ENCODE data around the gene SORCS1. TPM values are rescaled to one million over a fixed set of nuclear protein-coding genes. Genes with fewer than 3 reads are reported as not detected.

Gene SORCS1
- total and polyA plus RNA-seq, 2 experiments from 2014 or later = 2.9 to 8.9 TPM

GRCh38 chr10:107148906-107149305, 15.6 kb downstream of the SORCS1 start:
- H3K27ac Mint-ChIP-seq = no peak overlapping the region
- ATAC-seq (no peak), DNase-seq (ENCODE audit: low spot score) (no peak)
- no peaks in the 10 kb centered on the region for H3K9me2 ChIP-seq (ENCODE audit: insufficient read depth)
- peaks cover 31% of the 10 kb centered on the region for H3K9me3 Mint-ChIP-seq
- H3K4me1 Mint-ChIP-seq = no peaks in the 10 kb centered on the region; the same call in 2 of the 3 replicates
- H3K27me3 Mint-ChIP-seq (ENCODE audit: insufficient read depth, low read depth, poor library complexity) = peaks cover 5% of the 10 kb centered on the region
- H3K4me1 ChIP-seq (ENCODE audit: insufficient read depth) = no peaks in the 10 kb centered on the region
- TF ChIP-seq NANOG (IDR thresholded peaks at IDR 0.05; ENCODE audit: borderline replicate concordance) (no peak), CREB1 (CRISPR knock-in tag; IDR thresholded peaks at IDR 0.05; ENCODE audit: low read depth) (no peak), POLR2AphosphoS5 (IDR thresholded peaks at IDR 0.05; ENCODE audit: low read depth) (no peak), ZNF331 (CRISPR knock-in tag; IDR thresholded peaks at IDR 0.05; ENCODE audit: low read depth) (no peak), JUNB (IDR thresholded peaks at IDR 0.05; ENCODE audit: unreplicated experiment) (no peak), STAT1 (IDR thresholded peaks at IDR 0.05; ENCODE audit: unreplicated experiment) (no peak), REST (IDR thresholded peaks at IDR 0.05; ENCODE audit: unreplicated experiment) (no peak), EZH2phosphoT487 (IDR thresholded peaks at IDR 0.05; ENCODE audit: unreplicated experiment) (no peak), EZH2 (IDR thresholded peaks at IDR 0.05; ENCODE audit: low read depth, unreplicated experiment) (no peak), ZNF114 (CRISPR knock-in tag; IDR thresholded peaks at IDR 0.05) (no peak), ETS1 (IDR thresholded peaks at IDR 0.05) (no peak), CTCF (conservative IDR thresholded peaks at IDR 0.05; ENCODE audit: low read depth in 2 of 2) (no peak), ZNF462 (CRISPR knock-in tag; IDR thresholded peaks at IDR 0.05) (no peak)
- H4K20me1 ChIP-seq (replicated peaks; ENCODE audit: insufficient read depth) = peaks cover 3% of the 10 kb centered on the region; the same call in 1 of the 2 replicates
- no peak overlapping the region for H3K4me3 Mint-ChIP-seq
- H3K36me3 ChIP-seq (ENCODE audit: insufficient read depth) = peaks cover 3% of the 10 kb centered on the region; the same call in 1 of the 2 replicates
- no peak overlapping the region for H3K4me3 ChIP-seq
- H3F3A ChIP-seq (replicated peaks; ENCODE audit: low read depth) = no peaks in the 10 kb centered on the region
- H3K4me2 ChIP-seq = no peak overlapping the region
- H2AFZ ChIP-seq = no peak overlapping the region
- H3K79me2 ChIP-seq (replicated peaks; ENCODE audit: insufficient read depth) = no peaks in the 10 kb centered on the region
- H3K36me3 Mint-ChIP-seq (ENCODE audit: low read depth) = peaks cover 32% of the 10 kb centered on the region
- no peaks in the 10 kb centered on the region for H3K27me3 ChIP-seq (ENCODE audit: insufficient read depth)
- H3K27ac ChIP-seq (ENCODE audit: low read depth) = no peak overlapping the region

Data from GM23338 (cell line).